Upper lobe of left lung (tissue), 6 donors: Measurements from ENCODE around the gene KCNIP4. TPM values are rescaled to one million over a fixed set of nuclear protein-coding genes. Genes with fewer than 3 reads are reported as not detected.

Experiments
- ATAC-seq, 2 donors: fragments of 200-7000 bp; cut with Tn5 transposase; one replicate each; pipeline ENCODE4 v1.9.1; 2022; ENCODE audit warnings: mild to moderate bottlenecking in 2 of 2, moderate library complexity in 2 of 2; ENCODE audit not compliant: low FRiP score in 2 of 2
- DNase-seq, 2 donors: peaks; one replicate each; pipeline ENCODE4 v3.0.0-alpha.2; 2019 to 2020
- H3K27ac ChIP-seq, 4 donors: fragments of 200-600 bp; sonication (generic); one replicate each; pipeline ENCODE4 v1.5.1; 2016 to 2019
- H3K27me3 ChIP-seq, 4 donors: fragments of 200-600 bp; sonication (generic); one replicate each; pipeline ENCODE4 v1.5.1; 2017 to 2019
- H3K36me3 ChIP-seq, 4 donors: fragments of 200-600 bp; sonication (generic); one replicate each; pipeline ENCODE4 v1.5.1; 2016 to 2019
- H3K4me1 ChIP-seq, 4 donors: fragments of 200-600 bp; sonication (generic); one replicate each; pipeline ENCODE4 v1.5.1; 2018 to 2019
- H3K4me3 ChIP-seq, 4 donors: fragments of 200-600 bp; sonication (generic); one replicate each; pipeline ENCODE4 v1.5.1; 2017 to 2019; ENCODE audit warnings: mild to moderate bottlenecking in 2 of 4, moderate library complexity in 1 of 4
- H3K9me3 ChIP-seq, 4 donors: fragments of 200-600 bp; sonication (generic); one replicate each; pipeline ENCODE4 v1.5.1; 2018 to 2019
- EP300 ChIP-seq, 4 donors: sonication (generic); formaldehyde crosslinking; IDR thresholded peaks; one replicate each; pipeline ENCODE4 v1.5.1; 2017; ENCODE audit warnings: antibody characterized with exemption in 4 of 4, control low read depth in 2 of 4
- POLR2A ChIP-seq, 4 donors: fragments of 450-650 bp; IDR thresholded peaks; one replicate each; pipeline ENCODE4 v1.5.1; 2016 to 2017; ENCODE audit warnings: antibody characterized with exemption in 4 of 4, mild to moderate bottlenecking in 2 of 4
- POLR2AphosphoS5 ChIP-seq, 2 donors: sonication (generic); formaldehyde crosslinking; IDR thresholded peaks; one replicate each; pipeline ENCODE4 v1.5.1; 2017; ENCODE audit warnings: antibody characterized with exemption in 2 of 2
- WGBS, 2 donors: methylation state at CpG; one replicate each; pipeline ENCODE4 v1.1.5; 2017 to 2018; 5-methylcytosine and 5-hydroxymethylcytosine counted together
- total RNA-seq, 6 donors: library from RNA; depleted of rRNA in 4 of 6; stranded (reverse); fragments of >200 nt in 4 of 6; gene quantifications; one replicate each; pipeline versions ENCODE4 v1.1.0 to v1.2.1, GENCODE V29; 2016 to 2021
- TF ChIP-seq, protein P1 (sequence below), 6 experiments: fragments of 450-650 bp in 4 of 6; fragments of 200-600 bp in 2 of 6; sonication (generic) in 2 of 6; IDR thresholded peaks; one replicate each; pipeline ENCODE4 v1.5.1; 2016 to 2019; ENCODE audit warnings: antibody characterized with exemption in 6 of 6
- donor health status: DM: no; HTN: no; CAD: no; lungs with moderate emphysema.
- donor health status: DM: no; HTN: yes; CAD: no; lungs with severe emphysema.

Gene KCNIP4
- total RNA-seq, 6 donors from 2014 or later = 0.20 TPM; not detected in 5

DNA sequence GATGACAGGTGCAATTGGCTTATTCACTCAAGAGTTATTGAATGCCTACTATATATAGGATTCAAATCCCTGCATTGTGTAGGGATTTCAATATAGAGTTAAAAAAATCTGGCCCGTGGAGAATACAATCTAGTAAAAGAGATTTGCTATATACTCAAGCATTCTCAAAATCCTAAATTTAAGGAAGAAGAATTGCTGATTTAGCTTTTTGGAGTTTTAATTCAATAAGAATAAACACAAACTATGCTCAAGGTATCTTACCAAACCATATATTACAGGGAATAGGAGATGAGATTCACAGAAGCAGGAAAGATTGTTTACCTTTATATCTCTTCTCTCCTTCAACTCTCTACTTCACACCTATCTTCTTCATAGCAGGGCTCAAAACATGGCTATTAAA is 771.5 kb downstream of the KCNIP4 start:
- H3K27me3 ChIP-seq = no peaks in the 10 kb centered on the region
- H3K4me1 ChIP-seq = no peaks in the 10 kb centered on the region
- TF ChIP-seq EP300 (IDR thresholded peaks at IDR 0.05) (no peak), POLR2A (IDR thresholded peaks at IDR 0.05) (no peak), POLR2AphosphoS5 (IDR thresholded peaks at IDR 0.05) (no peak)
- TF ChIP-seq, protein P1, sequence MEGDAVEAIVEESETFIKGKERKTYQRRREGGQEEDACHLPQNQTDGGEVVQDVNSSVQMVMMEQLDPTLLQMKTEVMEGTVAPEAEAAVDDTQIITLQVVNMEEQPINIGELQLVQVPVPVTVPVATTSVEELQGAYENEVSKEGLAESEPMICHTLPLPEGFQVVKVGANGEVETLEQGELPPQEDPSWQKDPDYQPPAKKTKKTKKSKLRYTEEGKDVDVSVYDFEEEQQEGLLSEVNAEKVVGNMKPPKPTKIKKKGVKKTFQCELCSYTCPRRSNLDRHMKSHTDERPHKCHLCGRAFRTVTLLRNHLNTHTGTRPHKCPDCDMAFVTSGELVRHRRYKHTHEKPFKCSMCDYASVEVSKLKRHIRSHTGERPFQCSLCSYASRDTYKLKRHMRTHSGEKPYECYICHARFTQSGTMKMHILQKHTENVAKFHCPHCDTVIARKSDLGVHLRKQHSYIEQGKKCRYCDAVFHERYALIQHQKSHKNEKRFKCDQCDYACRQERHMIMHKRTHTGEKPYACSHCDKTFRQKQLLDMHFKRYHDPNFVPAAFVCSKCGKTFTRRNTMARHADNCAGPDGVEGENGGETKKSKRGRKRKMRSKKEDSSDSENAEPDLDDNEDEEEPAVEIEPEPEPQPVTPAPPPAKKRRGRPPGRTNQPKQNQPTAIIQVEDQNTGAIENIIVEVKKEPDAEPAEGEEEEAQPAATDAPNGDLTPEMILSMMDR (IDR thresholded peaks at IDR 0.05) = no peak
- H3K36me3 ChIP-seq = no peaks in the 10 kb centered on the region
- H3K27ac ChIP-seq = no peak overlapping the region
- H3K4me3 ChIP-seq = no peak overlapping the region
- ATAC-seq = no peak
- no peak for DNase-seq
- H3K9me3 ChIP-seq = no peaks in the 10 kb centered on the region
- WGBS, 2 donors = 58 to 67% methylated on average over 1 of the region's 1 CpG

DNA sequence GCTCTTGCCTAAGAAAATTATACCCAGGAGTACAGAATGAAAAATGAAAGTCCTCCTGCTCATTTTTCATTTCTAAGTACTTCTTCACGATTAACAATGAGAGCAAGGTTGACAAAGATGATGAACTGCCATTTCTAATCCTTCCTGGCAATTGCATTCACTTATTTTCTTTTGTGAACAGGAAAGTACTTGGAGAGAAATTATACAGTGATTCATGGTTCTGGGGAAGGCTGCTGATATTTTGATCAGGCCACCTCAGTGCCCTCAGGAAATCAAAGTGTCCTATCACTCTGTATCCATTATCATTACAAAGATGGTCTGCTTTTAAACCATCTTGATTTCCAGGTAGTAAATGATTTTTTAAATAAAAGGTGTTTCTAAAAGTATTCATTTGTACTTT is 780.9 kb downstream of the KCNIP4 start:
- H3K36me3 ChIP-seq = no peaks in the 10 kb centered on the region
- WGBS, 2 donors = 50 to 67% methylated on average over 1 of the region's 1 CpG
- no peaks in the 10 kb centered on the region for H3K9me3 ChIP-seq
- TF ChIP-seq, protein P1 (IDR thresholded peaks at IDR 0.05) = no peak
- TF ChIP-seq POLR2A (IDR thresholded peaks at IDR 0.05) (no peak), POLR2AphosphoS5 (IDR thresholded peaks at IDR 0.05) (no peak), EP300 (IDR thresholded peaks at IDR 0.05) (no peak)
- H3K4me1 ChIP-seq = no peaks in the 10 kb centered on the region
- ATAC-seq (no peak), DNase-seq (no peak)
- H3K27me3 ChIP-seq = no peaks in the 10 kb centered on the region
- H3K27ac ChIP-seq = no peak overlapping the region
- H3K4me3 ChIP-seq = no peak overlapping the region

DNA sequence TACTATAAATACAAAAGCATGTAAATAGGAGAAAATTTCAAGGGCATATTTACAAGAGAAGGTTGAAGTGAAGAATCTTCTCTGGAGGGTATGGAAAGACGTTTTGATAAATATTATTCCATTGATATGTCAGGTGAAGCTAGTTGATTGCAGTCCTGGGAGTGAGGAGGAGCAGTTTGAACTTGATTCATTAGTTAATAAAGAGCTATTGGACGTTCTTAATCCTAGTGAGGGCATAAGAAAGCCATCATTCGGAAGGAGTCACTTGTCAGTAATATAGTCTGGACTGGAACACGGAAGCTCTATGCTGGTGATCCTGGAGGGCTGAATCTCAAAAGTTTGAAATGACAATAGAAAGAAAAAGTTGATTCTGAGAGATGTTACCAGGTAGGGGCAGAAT is 793.2 kb downstream of the KCNIP4 start:
- WGBS, 2 donors = 66 to 71% methylated on average over 4 of the region's 4 CpGs
- H3K27ac ChIP-seq = no peak overlapping the region
- no peaks in the 10 kb centered on the region for H3K27me3 ChIP-seq
- no peaks in the 10 kb centered on the region for H3K9me3 ChIP-seq
- ATAC-seq = no peak
- H3K4me1 ChIP-seq = no peaks in the 10 kb centered on the region
- no peak for TF ChIP-seq EP300 (IDR thresholded peaks at IDR 0.05)
- no peak for TF ChIP-seq POLR2AphosphoS5 (IDR thresholded peaks at IDR 0.05)
- TF ChIP-seq, protein P1 (IDR thresholded peaks at IDR 0.05) = no peak
- no peak for TF ChIP-seq POLR2A (IDR thresholded peaks at IDR 0.05)
- H3K36me3 ChIP-seq = no peaks in the 10 kb centered on the region
- no peak for DNase-seq
- H3K4me3 ChIP-seq = no peak overlapping the region

DNA sequence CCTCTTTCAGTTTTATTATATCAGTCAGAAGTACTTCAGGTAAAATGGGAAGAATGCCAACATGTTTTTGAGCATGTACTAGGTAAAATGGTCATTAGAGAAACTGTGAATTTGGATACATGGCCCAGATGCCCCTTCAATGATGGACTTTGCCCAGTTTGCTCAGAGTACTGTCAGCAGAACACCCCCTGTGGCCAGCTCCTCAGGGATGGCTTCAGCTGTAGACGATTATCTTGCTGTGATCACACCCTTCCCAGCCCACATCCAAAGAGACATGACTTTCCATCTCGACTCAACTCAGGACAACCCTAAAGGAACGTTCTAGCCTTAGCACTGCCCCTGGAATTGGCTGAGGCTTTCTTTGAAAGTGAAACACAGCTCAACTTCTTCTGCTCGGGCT is 809.2 kb downstream of the KCNIP4 start:
- H3K27me3 ChIP-seq = no peaks in the 10 kb centered on the region
- WGBS, 2 donors = 66 to 71% methylated on average over 4 of the region's 4 CpGs
- H3K36me3 ChIP-seq = no peaks in the 10 kb centered on the region
- H3K9me3 ChIP-seq = no peaks in the 10 kb centered on the region
- DNase-seq = no peak
- H3K4me3 ChIP-seq = no peak overlapping the region
- no peak for ATAC-seq
- TF ChIP-seq, protein P1 (IDR thresholded peaks at IDR 0.05) = no peak
- no peak for TF ChIP-seq POLR2AphosphoS5 (IDR thresholded peaks at IDR 0.05)
- no peak for TF ChIP-seq EP300 (IDR thresholded peaks at IDR 0.05)
- no peak for TF ChIP-seq POLR2A (IDR thresholded peaks at IDR 0.05)
- H3K4me1 ChIP-seq = no peaks in the 10 kb centered on the region
- H3K27ac ChIP-seq = no peak overlapping the region

DNA sequence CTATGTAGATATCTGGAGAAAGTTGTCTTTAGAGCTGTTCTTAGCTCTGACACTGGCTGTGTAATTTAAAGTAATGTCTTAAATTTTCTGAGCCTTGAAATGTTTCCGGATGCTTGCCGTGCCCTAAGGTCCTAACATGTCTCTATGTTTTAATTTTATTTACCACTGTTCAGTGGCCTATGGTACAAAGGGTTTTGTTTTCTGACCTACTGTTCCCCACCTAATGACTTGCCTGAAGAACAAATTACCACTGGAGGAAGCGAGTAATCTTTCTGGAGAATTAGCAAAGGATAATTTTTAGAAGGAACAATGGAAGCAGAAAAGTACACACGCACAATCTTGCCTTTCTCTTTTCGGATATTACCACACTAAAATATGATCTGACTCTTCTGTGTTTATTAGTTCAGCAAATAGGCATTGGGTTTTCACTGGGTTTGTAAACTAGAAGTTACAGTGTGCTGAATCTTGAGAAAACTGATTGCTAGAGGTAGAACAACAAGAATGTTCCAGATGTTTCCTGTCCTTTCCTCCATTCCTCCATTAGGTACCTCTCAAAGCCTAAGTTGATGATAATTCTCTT is 812.4 kb downstream of the KCNIP4 start:
- ATAC-seq = no peak
- TF ChIP-seq POLR2A (IDR thresholded peaks at IDR 0.05) (no peak), POLR2AphosphoS5 (IDR thresholded peaks at IDR 0.05) (no peak), EP300 (IDR thresholded peaks at IDR 0.05) (no peak)
- TF ChIP-seq, protein P1 (IDR thresholded peaks at IDR 0.05) = no peak

More for the DNA sequence above, 812.4 kb downstream of the KCNIP4 start:
- Histone ChIP-seq H3K27me3 (no peaks in the 10 kb centered on the region), H3K36me3 (no peaks in the 10 kb centered on the region), H3K9me3 (no peaks in the 10 kb centered on the region), H3K4me1 (no peaks in the 10 kb centered on the region), H3K27ac (no peak overlapping the region), H3K4me3 (no peak overlapping the region)
- 81 to 83% methylated on average over 5 of the region's 5 CpGs for WGBS, 2 donors
- no peak for DNase-seq
